ENCODE data around the gene SRSF6.

GRCh38 chr20:43464219-43464790 is 6.6 kb downstream of the SRSF6 start:
- TF ChIP-seq EZH2 (IDR thresholded peaks at IDR 0.05; ENCODE audit: borderline replicate concordance) (no peak), CTCF (IDR thresholded peaks at IDR 0.05; ENCODE audit: poor library complexity) (no peak)
